ENCODE measurements around the gene OTOG.

GRCh38 chr11:17612221-17613188 is 65.4 kb downstream of the OTOG start:
- TF ChIP-seq FOXM1 (IDR thresholded peaks at IDR 0.05; ENCODE audit: borderline replicate concordance) (no peak), TARDBP (IDR thresholded peaks at IDR 0.05) (no peak), SP1 (IDR thresholded peaks at IDR 0.05) (no peak), HDGF (IDR thresholded peaks at IDR 0.05; ENCODE audit: borderline replicate concordance) (no peak), FOXK2 (IDR thresholded peaks at IDR 0.05) (no peak), FOXA1 (IDR thresholded peaks at IDR 0.05) (no peak), ZNF384 (IDR thresholded peaks at IDR 0.05) (no peak), BHLHE40 (IDR thresholded peaks at IDR 0.05; ENCODE audit: borderline replicate concordance) (no peak), ELF4 (IDR thresholded peaks at IDR 0.05) (no peak), SUZ12 (IDR thresholded peaks at IDR 0.05) (no peak)

Measured in HEK293T (cell line).